ENCODE measurements around the gene PSAPL1.

GRCh38 chr4:7459471-7459870 is 24.7 kb upstream of the PSAPL1 start:
- no peak for TF ChIP-seq CTCF (IDR thresholded peaks at IDR 0.05)
- TF ChIP-seq POLR2AphosphoS5 (IDR thresholded peaks at IDR 0.05) = no peak
